Endometrium (tissue), 2 donors: Measurements from ENCODE around the gene PIGZ.

ENCODE experiments used
- FAIRE-seq: peaks from 2 replicates; lab custom pipeline; 2012; peaks lifted over from hg19 to GRCh38; lab: Jason Lieb, UNC
- donor health status: control.
- donor health status: control.

The PIGZ gene

DNA sequence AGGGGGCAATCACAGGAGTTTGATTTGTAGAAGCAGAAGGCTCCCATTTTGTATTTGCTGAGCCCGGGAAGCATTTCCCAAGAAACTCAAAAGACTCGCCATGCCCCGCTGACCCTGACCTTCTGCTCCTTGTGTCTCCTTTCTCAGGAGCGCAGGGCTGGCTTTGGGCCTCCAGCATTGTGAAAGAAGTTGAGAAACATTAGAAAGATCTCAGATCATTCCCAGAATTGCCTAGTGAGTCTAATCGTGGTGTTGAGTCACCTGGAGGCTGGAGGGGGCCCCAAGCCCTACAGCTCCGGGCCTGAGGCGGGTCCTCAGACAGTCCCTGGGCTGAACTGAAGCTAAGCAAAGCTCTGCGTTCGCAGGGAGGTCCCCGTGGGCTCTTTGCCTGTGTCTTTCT lies 10.9 kb upstream of the PIGZ start:
- no peak for FAIRE-seq

DNA sequence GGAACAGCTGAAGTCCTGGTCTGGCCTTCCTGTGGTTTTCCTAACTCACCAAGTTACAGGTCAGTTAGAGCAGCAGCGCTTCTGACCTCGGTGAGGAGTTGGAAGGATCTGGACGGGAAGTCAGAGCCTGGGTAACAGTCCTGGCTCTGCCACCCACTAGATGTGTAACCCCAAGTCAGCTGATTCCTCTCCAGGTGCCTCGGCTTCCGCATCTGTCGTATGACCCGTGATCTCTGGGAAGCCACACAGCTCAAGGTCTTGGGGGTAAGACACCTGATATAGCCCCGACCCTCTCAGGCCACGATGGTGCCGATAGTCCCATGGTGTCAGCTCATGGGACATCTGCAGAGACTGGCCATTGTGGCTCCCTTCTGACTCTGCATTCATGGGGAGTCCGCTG lies 8.3 kb upstream of the PIGZ start:
- no peak for FAIRE-seq

DNA sequence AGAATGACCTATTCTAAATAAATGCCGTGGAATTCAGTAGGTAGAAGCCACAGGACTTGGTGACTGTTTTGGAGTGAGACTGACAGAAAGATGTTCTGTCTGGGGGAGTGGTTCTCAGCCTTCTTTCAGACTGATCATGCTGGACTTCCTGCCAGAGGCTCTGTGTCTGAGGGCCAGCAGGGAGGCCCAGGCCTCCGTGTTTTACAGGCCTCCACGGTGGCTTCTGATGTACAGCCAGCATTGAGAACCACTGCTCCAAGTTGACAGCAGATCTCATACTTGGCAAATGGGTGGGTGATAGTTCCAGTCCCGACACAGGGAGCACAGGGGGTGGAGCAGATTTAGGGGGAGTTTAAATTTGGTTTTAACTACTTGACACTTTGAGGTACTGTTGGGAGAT lies 6.7 kb upstream of the PIGZ start:
- FAIRE-seq: no peak

DNA sequence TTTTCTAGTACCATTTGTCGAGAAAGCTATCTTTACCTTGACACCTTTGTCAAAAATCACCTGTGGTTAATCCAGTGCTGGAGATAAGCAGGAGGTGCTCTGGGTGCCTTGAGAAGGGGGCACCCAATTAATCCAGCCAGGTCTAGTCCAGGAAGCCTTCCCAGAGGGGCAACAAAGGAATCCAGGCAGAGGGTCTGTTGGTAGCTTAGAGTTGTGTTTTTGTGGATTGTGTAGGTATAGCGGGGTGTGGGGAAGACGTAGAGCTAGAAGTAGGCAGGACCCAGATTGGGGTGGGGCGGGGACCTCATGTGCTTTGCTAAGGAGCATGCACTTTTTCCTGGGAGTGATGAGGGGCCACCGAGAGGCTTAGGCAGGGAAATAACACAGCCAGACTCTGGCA lies 6.0 kb upstream of the PIGZ start:
- FAIRE-seq: no peak

DNA sequence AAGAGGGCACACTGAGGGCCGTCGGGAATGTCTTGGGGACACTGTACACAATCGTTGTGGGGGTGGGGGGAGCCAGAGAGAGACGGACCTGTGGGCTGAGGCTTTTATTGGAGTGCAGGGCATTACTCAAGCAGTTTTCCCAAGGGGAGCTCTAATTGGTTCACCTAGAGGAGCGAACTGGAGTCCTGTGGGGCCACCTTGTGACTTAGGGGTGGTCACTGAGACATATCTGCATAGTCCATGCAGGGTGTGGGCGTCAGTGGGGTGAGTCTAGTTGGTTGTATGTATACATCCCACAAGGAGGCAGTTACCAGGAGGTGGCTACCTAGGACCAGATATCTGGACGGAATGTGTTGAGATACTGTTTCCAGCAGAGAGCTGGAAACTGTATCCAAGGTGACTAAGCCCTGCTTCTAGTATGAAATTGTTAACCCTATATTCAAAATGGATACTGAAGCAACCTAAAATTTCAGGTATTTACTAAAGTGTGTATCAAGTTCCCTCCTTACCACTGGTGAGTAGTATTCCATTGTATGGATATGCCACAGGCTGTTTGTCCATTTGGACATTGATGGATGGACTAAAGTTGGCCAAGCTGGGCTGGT lies 2.6 kb upstream of the PIGZ start:
- FAIRE-seq: no peak

DNA sequence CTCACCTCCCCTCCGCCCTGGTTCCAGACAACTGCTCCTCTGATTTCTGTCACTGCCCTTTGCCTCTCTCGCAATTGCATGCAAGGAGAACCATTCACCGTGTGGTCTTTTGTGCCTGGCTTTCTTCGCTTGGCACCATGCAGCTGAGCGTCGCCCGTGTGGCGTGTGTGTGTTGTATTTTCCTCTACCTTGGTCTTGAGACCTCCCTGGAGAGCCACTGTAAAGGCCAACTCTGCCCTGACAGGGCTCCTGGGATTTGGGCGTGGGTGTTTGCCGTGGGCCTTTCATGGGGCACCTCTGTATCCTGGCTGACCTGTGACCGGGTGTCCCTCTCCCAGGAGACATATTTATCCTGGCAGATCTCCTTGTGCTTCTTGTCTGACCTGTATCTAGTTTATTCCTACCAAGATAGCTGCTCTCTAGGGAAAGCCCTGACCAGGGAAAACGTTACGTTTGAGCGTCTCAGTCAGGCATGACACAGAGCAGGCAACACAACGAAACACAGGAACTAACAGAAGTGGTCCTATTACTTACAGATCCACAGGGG lies 2.0 kb upstream of the PIGZ start:
- FAIRE-seq: no peak

DNA sequence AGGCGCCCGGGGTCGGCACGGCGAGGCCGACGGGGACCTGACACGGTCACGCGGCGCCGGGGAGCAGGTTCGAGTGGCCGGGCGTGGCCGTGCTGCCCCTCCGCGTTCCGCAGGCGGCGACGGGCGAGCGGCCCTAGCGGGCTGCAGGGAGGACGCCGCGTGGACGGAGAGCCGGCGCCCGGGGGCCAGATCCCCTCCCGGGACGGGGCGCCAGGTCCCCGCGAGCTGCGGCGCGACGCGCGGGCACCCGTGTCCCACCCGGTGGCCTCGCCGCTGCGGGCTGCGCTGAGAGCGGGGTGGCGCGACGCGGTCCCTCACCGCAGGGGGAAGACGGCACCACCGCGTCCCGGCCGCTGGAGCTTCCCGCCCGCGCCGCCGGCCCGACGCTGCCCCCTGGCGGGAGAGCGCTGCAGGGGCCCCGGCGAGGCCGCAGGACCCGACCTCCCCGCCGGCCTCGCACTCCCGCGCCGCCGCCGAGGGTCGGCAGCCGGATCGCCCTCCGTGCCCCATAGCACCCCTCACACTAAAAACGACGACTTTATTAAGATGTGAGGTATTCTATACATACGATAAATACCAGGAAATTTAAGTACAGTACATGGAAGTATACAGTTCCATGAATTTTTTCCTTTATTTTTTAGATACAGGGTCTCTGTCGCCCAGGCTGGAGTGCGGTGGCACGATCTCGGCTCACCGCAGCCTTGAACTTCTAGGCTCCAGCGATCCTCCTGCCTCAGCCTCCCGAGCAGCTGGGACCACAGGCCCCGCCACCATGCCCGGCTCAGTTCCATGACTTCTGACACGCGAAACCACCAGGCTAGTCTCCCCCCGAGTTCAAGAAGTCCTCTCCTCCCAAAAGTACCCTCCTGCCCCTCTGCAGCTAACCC lies 1.3 kb upstream of the PIGZ start:
- FAIRE-seq: no peak

DNA sequence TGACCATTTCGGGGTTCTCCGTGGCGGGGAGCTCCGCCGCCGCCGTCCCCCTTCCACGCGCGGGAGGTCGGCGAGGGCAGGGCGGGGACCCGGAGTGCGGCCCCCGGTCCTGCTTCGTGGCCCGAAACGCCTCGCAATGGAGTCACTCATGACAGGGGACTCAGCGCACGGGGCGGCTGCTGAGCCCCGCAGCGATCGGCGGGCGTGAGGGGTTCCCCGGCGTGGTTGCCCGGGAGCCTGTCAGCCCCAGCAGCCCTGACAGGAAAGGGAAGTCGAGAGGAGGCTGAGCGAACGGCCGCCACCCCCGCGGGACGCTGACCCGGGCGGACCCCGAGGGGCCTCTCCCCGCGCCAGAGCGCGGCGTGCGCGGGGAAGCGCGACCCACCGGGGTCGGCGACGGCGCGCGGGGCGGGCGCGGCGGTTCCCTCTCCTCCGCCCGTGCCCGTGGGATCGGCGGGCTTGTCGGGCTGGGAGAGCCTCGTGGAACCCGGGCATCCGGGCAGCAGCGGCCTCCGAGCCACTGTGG lies 564 bp upstream of the PIGZ start:
- no peak for FAIRE-seq

DNA sequence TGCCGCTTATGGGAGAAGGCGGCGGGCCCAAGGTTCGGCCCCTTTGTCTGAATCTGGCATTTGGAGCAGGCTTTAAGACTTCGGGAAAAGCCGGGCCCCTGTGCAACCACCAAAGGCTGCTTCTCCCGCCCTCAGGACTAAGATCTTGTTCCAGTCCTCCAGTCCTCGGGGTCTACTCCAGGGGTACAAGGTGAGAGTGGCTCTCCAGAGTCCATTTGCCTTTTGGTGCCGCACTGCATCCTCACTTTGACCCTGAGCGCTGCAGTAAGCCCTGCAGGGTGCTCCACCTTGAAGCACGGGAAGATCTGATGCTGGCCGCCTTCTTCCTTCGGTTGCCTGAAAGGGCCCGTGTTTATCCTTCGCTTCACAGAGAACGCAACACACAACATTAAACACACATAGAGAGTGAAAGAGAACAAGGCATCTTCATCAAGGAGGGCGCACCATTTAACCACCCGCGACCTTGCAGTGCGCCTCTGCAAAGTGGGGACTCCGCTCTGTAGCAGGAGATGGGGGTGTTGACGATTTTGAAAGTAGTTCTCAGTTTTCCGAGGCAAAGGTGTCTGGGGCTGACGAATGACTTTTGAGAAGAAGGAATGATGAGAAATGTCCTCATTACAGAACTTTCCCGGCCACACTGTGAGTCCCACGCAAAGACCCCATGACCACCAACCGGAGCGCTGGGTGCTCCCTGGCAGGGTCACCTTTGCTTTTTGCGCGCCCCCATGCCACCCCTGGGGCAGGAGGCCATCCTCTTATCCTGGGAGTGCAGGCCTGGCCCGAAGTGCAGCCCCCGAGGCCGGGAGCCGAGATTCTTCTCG lies 1.0 kb downstream of the PIGZ start:
- FAIRE-seq: no peak

DNA sequence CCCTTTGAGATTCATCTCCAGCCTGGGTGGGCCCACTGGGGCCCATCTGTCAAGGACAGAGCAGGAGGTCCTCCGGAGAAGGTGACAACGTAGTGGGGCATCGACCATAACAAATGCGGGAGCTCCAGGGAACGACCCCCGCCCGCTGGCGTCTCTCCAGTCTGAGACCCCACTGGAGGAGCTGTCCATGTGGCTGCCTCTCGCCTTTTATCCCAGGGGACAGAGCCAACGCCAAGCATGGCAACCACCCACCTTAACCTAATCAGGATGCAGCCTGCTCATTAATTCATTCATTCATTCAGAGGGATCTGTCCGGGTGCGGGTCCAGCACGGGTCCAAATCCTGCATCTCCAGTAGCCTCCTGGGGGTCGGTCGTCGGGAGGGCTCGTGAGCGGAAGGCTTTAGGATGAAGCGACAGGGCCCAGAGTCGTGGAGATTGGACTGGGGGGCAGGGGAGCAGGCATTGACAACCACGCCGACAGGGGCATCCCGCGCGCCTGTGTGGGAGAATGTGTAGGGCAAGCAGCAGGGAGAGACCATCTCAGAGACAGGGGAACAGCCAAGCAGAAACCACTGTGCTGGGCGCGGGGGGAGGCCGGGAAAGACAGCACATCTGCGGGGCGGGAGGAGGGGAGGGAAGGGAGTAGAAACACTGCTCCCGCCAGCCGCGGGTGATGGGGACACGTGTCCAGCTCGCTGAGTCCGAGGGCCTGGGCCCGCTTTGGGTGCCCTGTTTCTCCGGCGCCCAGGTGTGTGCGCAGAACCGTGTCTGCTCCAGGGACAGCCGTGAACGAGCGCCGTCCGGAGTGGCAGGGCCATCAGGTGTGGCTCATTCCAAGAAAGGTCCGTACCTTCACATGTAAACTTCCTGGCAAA lies 1.9 kb downstream of the PIGZ start:
- no peak for FAIRE-seq

DNA sequence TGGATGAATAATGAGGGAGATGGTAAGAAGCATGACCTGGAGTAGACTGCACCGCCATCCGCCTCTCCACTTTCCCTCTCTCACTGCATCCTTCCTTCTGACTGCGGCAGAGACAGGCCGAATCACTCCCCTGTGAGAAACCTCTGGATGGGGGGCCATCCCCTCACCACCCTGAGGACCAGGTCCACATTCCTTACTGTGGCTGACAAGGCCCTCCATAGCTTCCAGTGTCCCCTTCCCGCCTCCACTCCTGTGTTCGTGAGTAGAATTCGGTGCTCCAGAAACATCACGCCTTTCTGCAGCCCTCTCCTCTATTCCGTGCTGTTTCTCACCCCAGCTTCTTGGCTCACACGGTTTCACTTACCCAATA lies 2.8 kb downstream of the PIGZ start:
- no peak for FAIRE-seq

DNA sequence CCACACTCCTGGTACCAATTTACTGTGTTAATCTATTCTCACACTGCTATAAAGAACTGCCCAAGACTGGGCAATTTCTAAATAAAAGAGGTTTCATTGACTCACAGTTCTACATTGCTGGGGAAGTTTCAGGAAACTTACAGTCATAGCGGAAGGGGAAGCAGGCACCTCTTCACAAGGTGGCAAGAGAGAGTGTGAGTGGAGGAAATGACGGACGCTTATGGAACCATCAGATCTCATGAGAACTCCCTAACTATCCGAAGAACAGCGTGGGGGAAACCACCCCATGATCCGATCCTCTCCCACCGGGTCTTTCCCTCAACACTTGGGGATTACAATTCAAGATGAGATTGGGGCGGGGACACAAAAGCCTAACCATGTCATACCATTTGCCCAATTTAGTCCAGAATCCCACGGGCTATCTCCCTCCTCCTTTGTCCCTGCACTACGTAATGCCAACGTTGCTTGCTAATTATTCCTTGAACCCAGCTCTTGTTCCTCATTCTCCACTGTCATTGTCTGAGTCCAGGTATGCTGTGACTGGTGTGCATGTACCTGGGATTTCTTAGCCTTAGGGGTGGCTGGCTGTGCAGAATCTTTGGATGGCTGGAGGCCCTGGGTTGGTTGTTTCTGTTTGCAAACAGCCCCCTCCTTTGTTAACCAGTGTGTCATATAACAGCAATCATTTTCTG lies 3.4 kb downstream of the PIGZ start:
- no peak for FAIRE-seq

DNA sequence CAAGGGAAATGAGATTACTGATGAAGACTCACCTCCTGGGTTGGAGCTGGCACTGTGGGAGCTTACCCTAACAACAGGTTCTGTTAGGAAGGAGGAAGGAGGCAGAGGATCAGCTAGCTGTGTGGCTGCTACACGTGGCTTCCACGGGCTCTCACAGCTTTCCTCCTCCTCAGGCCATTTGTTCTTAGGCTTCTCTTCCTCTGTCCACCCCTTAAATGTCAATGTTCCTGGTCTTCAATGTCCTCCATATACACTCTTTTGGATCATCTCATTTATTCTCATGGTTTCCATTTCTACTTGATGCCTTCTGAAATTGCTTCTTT lies 5.0 kb downstream of the PIGZ start:
- FAIRE-seq: no peak

DNA sequence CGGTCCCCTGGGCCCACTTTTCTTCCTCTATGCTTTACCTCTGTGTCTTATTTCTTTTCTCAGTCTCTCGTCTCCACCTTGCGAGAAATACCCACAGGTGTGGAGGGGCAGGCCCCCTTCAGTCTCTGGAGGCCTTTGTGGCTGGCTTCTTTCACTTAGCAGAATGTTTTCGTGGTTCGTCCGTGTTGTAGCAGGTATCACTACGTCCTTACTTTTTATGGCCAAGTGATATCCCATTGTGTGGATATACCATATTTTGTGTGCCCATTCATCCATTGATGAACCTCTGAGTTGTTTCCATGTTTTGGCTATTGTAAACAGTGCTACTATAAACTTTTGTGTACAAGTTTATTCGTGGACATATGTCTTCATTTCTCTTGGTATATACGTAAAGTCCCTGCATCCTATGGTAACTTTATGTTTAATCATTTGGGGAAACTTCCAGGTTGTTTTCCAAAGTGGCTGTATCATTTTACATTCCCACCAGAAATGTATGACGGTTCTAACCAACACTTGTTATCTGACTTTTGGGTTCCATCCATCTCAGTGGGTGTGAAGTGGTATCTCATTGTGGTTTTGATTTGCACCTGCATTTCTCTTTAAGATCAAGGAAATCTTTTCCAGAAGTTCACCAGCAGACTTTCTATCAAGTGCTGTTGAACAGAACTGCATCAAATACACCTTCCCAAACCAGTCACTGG lies 5.6 kb downstream of the PIGZ start:
- FAIRE-seq: no peak

DNA sequence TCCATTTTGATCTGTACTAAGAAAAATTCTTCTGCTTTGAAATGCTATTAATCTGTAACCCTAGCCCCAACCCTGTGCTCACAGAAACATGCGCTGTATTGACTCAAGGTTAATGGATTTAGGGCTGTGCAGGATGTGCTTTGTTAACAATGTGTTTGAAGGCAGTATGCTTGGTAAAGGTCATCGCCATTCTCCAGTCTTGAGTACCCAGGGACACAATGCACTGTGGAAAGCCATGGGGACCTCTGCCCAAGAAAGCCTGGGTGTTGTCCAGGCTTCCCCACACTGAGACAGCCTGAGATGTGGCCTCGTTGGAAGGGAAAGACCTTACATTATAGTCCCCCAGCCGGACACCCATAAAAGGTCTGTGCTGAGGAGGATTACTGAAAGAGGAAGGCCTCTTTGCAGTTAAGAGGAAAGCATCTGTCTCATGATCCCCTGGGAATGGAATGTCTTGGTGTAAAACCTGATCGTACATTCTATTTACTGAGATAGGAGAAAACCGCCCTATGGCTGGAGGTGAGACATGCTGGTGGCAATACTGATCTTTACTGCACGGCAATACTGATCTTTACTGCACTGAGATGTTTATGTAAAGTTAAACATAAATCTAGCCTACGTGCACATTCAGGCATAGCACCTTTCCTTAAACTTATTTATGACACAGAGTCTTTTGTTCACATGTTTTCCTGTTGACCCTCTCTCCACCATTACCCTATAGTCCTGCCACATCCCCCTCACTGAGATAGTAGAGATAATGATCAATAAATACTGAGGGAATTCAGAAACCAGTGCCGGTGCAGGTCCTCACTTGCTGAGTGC lies 6.3 kb downstream of the PIGZ start:
- FAIRE-seq: no peak

DNA sequence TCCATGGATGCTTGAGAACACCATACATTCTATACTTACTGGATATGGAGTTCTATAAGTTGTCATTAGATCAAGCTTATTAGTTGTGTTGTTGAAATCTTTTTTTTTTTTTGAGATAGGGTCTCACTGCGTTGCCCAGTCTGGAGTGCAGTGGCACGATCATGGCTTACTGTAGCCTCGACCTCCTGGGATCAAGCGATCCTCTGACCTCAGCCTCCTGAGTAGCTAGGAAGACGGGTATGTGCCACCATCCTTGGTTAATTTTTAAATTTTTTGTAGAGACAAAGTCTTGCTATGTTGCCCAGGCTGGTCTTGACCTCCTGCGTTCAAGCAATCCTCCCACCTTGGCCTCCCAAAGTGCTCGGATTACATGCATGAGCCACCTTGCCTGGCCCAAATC lies 13.8 kb downstream of the PIGZ start:
- no peak for FAIRE-seq

DNA sequence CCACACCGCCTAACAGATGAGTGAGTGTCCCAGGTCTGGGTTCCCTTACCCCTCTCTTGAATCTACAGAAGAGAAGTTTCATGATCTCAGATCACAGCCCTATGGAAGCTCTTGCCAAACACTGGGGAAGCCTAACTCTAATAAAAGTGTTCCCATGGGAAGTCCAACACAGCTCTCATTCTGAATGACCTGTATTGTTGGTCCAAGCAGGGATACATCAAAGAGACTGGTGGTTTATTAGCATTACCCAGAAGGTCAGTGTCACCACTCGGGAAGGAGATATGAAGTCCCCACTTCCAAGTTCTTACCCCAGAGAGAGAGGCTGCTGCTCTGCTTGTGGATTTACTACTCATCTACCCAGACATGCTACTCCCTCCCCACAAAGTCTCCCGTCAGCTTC lies 17.3 kb downstream of the PIGZ start:
- FAIRE-seq: no peak

DNA sequence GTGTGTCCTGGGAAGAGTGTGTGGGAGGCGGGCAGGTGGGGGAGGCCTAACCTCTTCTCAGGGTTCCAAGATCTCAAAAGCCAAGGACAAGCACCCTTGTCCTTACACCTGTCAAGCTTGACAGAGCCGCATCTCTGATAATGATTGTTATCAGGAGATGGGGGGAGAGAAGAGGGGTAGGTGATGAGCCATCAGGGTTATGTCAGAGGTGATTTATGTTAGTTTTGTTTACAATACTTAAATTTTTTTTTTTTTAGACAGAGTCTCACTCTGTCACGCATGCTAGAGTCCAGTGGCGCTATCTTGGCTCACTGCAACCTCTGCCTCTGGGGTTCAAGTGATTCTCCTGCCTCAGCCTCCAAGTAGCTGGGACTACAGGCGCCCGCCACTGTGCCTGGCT lies 18.9 kb downstream of the PIGZ start:
- no peak for FAIRE-seq

DNA sequence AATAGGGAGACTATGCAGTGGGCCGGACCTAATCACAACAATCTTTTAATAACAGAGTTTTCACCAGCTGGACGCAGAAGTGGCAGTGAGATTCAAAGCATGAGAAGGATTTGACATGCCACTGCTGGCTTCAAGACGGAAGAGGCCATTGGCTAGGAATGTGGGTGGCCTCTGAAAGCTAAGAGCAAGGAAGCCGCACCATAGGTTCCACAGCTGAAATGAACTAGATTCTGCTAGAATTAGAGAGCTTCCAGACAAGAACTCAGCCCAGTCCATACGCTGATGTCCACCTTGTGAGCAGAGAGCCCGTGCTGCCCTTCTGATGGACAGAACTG lies 19.4 kb downstream of the PIGZ start:
- FAIRE-seq: no peak
